Mucosa of descending colon (tissue), 3 donors: ENCODE results near the gene SRRD. TPM values are rescaled to one million over a fixed set of nuclear protein-coding genes. Genes with fewer than 3 reads are reported as not detected.

Source experiments
- ATAC-seq: fragments of 200-7000 bp; cut with Tn5 transposase; one replicate; pipeline ENCODE4 v1.9.1; 2020; ENCODE audit warnings: mild to moderate bottlenecking, moderate library complexity
- DNase-seq, 3 donors: peaks; one replicate each; pipeline ENCODE4 v3.0.0-alpha.2; 2020
- H3K36me3 ChIP-seq: fragments of 200-600 bp; one replicate; pipeline ENCODE4 v1.8.0; 2021; ENCODE audit warnings: low read depth, mild to moderate bottlenecking
- H3K4me1 ChIP-seq: fragments of 200-600 bp; one replicate; pipeline ENCODE4 v1.8.0; 2021; ENCODE audit warnings: low read depth, mild to moderate bottlenecking
- H3K4me3 ChIP-seq: fragments of 200-600 bp; one replicate; pipeline ENCODE4 v1.8.0; 2021; ENCODE audit warnings: mild to moderate bottlenecking
- H3K9me3 ChIP-seq: fragments of 200-600 bp; one replicate; pipeline ENCODE4 v1.8.0; 2021; ENCODE audit warnings: mild to moderate bottlenecking
- CTCF ChIP-seq: fragments of 200-600 bp; IDR thresholded peaks from one replicate; pipeline ENCODE4 v1.8.0; 2022; ENCODE audit warnings: antibody characterized with exemption, mild to moderate bottlenecking
- intact Hi-C, 2 donors: fragments of 100-400 bp; cut with DNase I in 1 of 2; cut with micrococcal nuclease in 1 of 2; formaldehyde crosslinking; loops; one replicate each; pipeline versions ENCODE4 v1.11.0 to v1.11.1; 2022; cut with DNase I, micrococcal nuclease
- total RNA-seq, 3 donors: library from RNA; stranded (reverse); fragmentation: NEBNext Ultra II Directional in 2 of 3; extraction: Animal tissue kit (Norgen Biotek cat#: 25700) in 2 of 3; gene quantifications; one replicate each; pipeline versions ENCODE4 v1.2.1 to v1.2.4, GENCODE V29; 2021 to 2023
- donor health status: DM: no; HTN: no; CAD: no; lungs with moderate emphysema.
- donor health status: DM: no; HTN: no; CAD: no.
- donor health status: DM: no; HTN: yes; CAD: no.

The SRRD gene
- total RNA-seq, 3 donors from 2014 or later, result 11.1 to 19.1 (median 11.2) TPM

- TF ChIP-seq CTCF, result no peak
- ATAC-seq, result no peak
- Histone ChIP-seq H3K9me3 (no peaks in the 10 kb centered on the region), H3K36me3 (no peaks in the 10 kb centered on the region), H3K4me1 (peaks cover 9% of the 10 kb centered on the region), H3K4me3 (no peak overlapping the region)
- intact Hi-C loops, result no loop called here
- DNase-seq, result no peak
Measured at GRCh38 chr22:26517429-26517828, 33.8 kb downstream of the SRRD start.

- no peak for TF ChIP-seq CTCF
- no peak overlapping the region for H3K4me3 ChIP-seq
- DNase-seq (no peak), ATAC-seq (no peak)
- H3K9me3 ChIP-seq, result no peaks in the 10 kb centered on the region
- H3K36me3 ChIP-seq, result no peaks in the 10 kb centered on the region
- intact Hi-C loops, result no loop called here
- H3K4me1 ChIP-seq, result no peaks in the 10 kb centered on the region
Measured at GRCh38 chr22:26522012-26522411, 38.3 kb downstream of the SRRD start.

- no peaks in the 10 kb centered on the region for H3K9me3 ChIP-seq
- no peak for ATAC-seq
Measured at GRCh38 chr22:26522592-26522991, 38.9 kb downstream of the SRRD start.

GRCh38 chr22:26524870-26525269 lies 41.2 kb downstream of the SRRD start:
- DNase-seq, result no peak
- intact Hi-C loops, result no loop called here

More at GRCh38 chr22:26522592-26522991, 38.9 kb downstream of the SRRD start:
- no peak for TF ChIP-seq CTCF
- DNase-seq, result no peak
- intact Hi-C loops, result no loop called here
- Histone ChIP-seq H3K4me1 (no peaks in the 10 kb centered on the region), H3K36me3 (no peaks in the 10 kb centered on the region), H3K4me3 (no peak overlapping the region)

GRCh38 chr22:26525946-26526564 lies 42.4 kb downstream of the SRRD start:
- no peak for TF ChIP-seq CTCF
- H3K36me3 ChIP-seq, result no peaks in the 10 kb centered on the region
- no peaks in the 10 kb centered on the region for H3K9me3 ChIP-seq
- no peaks in the 10 kb centered on the region for H3K4me1 ChIP-seq
- DNase-seq (no peak), ATAC-seq (no peak)
- intact Hi-C loops, result no loop called here
- H3K4me3 ChIP-seq, result no peak overlapping the region

More at GRCh38 chr22:26524870-26525269, 41.2 kb downstream of the SRRD start:
- Histone ChIP-seq H3K9me3 (no peaks in the 10 kb centered on the region), H3K4me3 (no peak overlapping the region), H3K4me1 (no peaks in the 10 kb centered on the region), H3K36me3 (no peaks in the 10 kb centered on the region)
- ATAC-seq, result no peak
- no peak for TF ChIP-seq CTCF

GRCh38 chr22:26527167-26527566 lies 43.5 kb downstream of the SRRD start:
- no peaks in the 10 kb centered on the region for H3K36me3 ChIP-seq
- DNase-seq (no peak), ATAC-seq (no peak)
- intact Hi-C loops, result no loop called here
- H3K4me1 ChIP-seq, result no peaks in the 10 kb centered on the region
- no peak overlapping the region for H3K4me3 ChIP-seq
- TF ChIP-seq CTCF, result no peak
- no peaks in the 10 kb centered on the region for H3K9me3 ChIP-seq
